CD14-positive monocyte (primary cell): ENCODE measurements around the gene FLCN. TPM values are rescaled to one million over a fixed set of nuclear protein-coding genes. Genes with fewer than 3 reads are reported as not detected.

Experiments
- DNase-seq, 3 donors: peaks; one replicate each; pipeline ENCODE4 v3.0.0-alpha.2; 2011 to 2022
- H2AFZ ChIP-seq: 2 replicates; pipeline ENCODE4 v1.6.0; 2012; ENCODE audit warnings: mild to moderate bottlenecking, low read depth, low read length, inconsistent platforms; ENCODE audit not compliant: insufficient read depth, poor library complexity, severe bottlenecking
- H3K27ac ChIP-seq, 2 donors: 1 replicate in 1 of 2; 2 replicates in 1 of 2; pipeline ENCODE4 v1.5.1; 2012 to 2013; ENCODE audit warnings: low read length in 2 of 2, control low read depth in 1 of 2, inconsistent platforms in 1 of 2, low read depth in 1 of 2, mild to moderate bottlenecking in 1 of 2
- H3K27me3 ChIP-seq, 2 donors: one replicate each; pipeline versions ENCODE4 v1.6.0 to v1.6.1; 2011 to 2013; ENCODE audit warnings: low read length in 2 of 2; ENCODE audit not compliant: control insufficient read depth in 2 of 2, insufficient read depth in 2 of 2
- H3K36me3 ChIP-seq, 2 donors: replicated peaks in 1 of 2; 1 replicate in 1 of 2; 2 replicates in 1 of 2; pipeline versions ENCODE4 v1.5.1 to v1.6.1; 2012 to 2013; ENCODE audit warnings: low read length in 2 of 2, control low read depth in 1 of 2, inconsistent platforms in 1 of 2, mild to moderate bottlenecking in 1 of 2; ENCODE audit not compliant: insufficient read depth in 2 of 2, control insufficient read depth in 1 of 2
- H3K4me1 ChIP-seq, 2 donors: 1 replicate in 1 of 2; 2 replicates in 1 of 2; pipeline versions ENCODE4 v1.5.1 to v1.6.1; 2012 to 2013; ENCODE audit warnings: low read length in 2 of 2, control low read depth in 1 of 2, inconsistent platforms in 1 of 2, mild to moderate bottlenecking in 1 of 2, moderate library complexity in 1 of 2; ENCODE audit not compliant: insufficient read depth in 2 of 2, control insufficient read depth in 1 of 2
- H3K4me2 ChIP-seq: replicated peaks from 2 replicates; pipeline ENCODE3; 2012; ENCODE audit warnings: low read length, moderate library complexity, mild to moderate bottlenecking; ENCODE audit not compliant: poor library complexity, severe bottlenecking; ENCODE audit errors: extremely low read depth
- H3K4me3 ChIP-seq, 3 experiments: fragments of 200-600 bp in 1 of 3; sonication (generic) in 1 of 3; replicated peaks in 1 of 3; 1 replicate in 2 of 3; 2 replicates in 1 of 3; pipeline ENCODE4 v1.5.1; 2011 to 2013; ENCODE audit warnings: low read length in 3 of 3, mild to moderate bottlenecking in 3 of 3, control low read depth in 2 of 3, low read depth in 2 of 3, inconsistent platforms in 1 of 3, moderate library complexity in 1 of 3
- H3K79me2 ChIP-seq: 2 replicates; pipeline ENCODE4 v1.6.0; 2012; ENCODE audit warnings: mild to moderate bottlenecking, control low read depth, inconsistent platforms, low read length, moderate library complexity; ENCODE audit not compliant: insufficient read depth
- H3K9ac ChIP-seq: 2 replicates; pipeline ENCODE4 v1.6.0; 2017; ENCODE audit warnings: low read length, mild to moderate bottlenecking; ENCODE audit not compliant: insufficient read depth, poor library complexity, severe bottlenecking
- H3K9me3 ChIP-seq, 2 donors: replicated peaks in 1 of 2; 1 replicate in 1 of 2; 2 replicates in 1 of 2; pipeline versions ENCODE4 v1.5.1 to v1.6.1; 2012 to 2013; ENCODE audit warnings: low read length in 2 of 2, control low read depth in 1 of 2; ENCODE audit not compliant: control insufficient read depth in 1 of 2, insufficient read depth in 1 of 2
- H4K20me1 ChIP-seq: 2 replicates; pipeline ENCODE4 v1.6.0; 2012; ENCODE audit warnings: mild to moderate bottlenecking, low read length, control low read depth, moderate library complexity; ENCODE audit not compliant: insufficient read depth
- H3K27ac Mint-ChIP-seq, 7 donors: one replicate each; pipeline ENCODE4 v1.8.0; 2020; ENCODE audit warnings: mild to moderate bottlenecking in 7 of 7, mixed read lengths in 7 of 7, moderate library complexity in 6 of 7, inconsistent platforms in 2 of 7
- H3K27me3 Mint-ChIP-seq, 3 donors: one replicate each; pipeline ENCODE4 v1.8.0; 2021 to 2022; ENCODE audit warnings: low read depth in 3 of 3, mild to moderate bottlenecking in 3 of 3, mixed read lengths in 3 of 3, moderate library complexity in 3 of 3, inconsistent platforms in 1 of 3
- H3K36me3 Mint-ChIP-seq, 2 donors: one replicate each; pipeline ENCODE4 v1.8.0; 2020; ENCODE audit warnings: mixed read lengths in 2 of 2, inconsistent platforms in 1 of 2, mild to moderate bottlenecking in 1 of 2
- H3K4me1 Mint-ChIP-seq: one replicate; pipeline ENCODE4 v1.8.0; 2020; ENCODE audit warnings: mild to moderate bottlenecking, mixed read lengths
- H3K4me3 Mint-ChIP-seq, 2 donors: one replicate each; pipeline ENCODE4 v1.8.0; 2020; ENCODE audit warnings: mild to moderate bottlenecking in 2 of 2, mixed read lengths in 2 of 2, moderate library complexity in 1 of 2
- H3K9me3 Mint-ChIP-seq, 7 donors: one replicate each; pipeline ENCODE4 v1.8.0; 2020 to 2022; ENCODE audit warnings: mixed read lengths in 7 of 7, mild to moderate bottlenecking in 6 of 7, moderate library complexity in 6 of 7, inconsistent platforms in 2 of 7
- WGBS: methylation state at CpG from one replicate; pipeline ENCODE4 v1.1.5; 2013; ENCODE audit warnings: missing lambda C conversion rate; ENCODE audit not compliant: insufficient coverage; 5-methylcytosine and 5-hydroxymethylcytosine counted together
- intact Hi-C, 2 donors: fragments of 100-400 bp; cut with micrococcal nuclease; formaldehyde crosslinking; loops; one replicate each; pipeline versions ENCODE4 v1.15.0 to v1.15.1; 2023
- polyA plus RNA-seq, 3 donors: library from polyadenylated mRNA; depleted of rRNA in 1 of 3; unstranded in 2 of 3; stranded (reverse) in 1 of 3; fragments of 300-500 nt in 2 of 3; fragments of >200 nt in 1 of 3; fragmentation: Illumina TruSeq in 2 of 3; gene quantifications; 1 replicate in 2 of 3; 2 replicates in 1 of 3; pipeline ENCODE4 v1.2.3, GENCODE V29; 2012 to 2021
- TF ChIP-seq, protein P1 (sequence below): fragments of 200-600 bp; IDR thresholded peaks from one replicate; pipeline ENCODE4 v1.8.0; 2022; ENCODE audit warnings: antibody characterized with exemption, mild to moderate bottlenecking

FLCN gene
- polyA plus RNA-seq, 3 donors = 5.8 to 46.9 (median 8.0) TPM

DNA sequence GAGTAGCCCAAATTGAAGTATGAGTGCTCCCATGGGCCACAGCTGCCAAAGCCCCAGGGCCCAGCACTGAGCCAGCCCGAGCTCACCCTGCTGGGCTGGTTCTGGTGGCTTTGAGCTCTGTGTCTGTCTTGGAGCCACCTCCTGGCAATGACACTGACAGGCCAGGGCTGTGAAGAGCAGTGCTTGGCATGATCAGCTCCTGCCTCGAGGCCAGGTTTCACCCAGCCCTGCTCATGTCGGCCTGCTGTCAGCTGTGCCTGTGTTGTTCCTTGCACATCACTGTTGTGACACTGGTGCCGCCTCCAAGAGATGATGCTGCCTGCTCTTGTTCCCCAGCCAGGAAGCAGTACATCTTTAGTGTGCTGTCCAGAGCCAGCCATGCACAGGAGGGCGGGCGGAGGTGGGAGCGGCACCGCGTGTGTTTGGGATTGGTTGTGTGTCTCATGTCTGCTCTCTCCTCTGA is 56.8 kb downstream of the FLCN start:
- TF ChIP-seq, protein P1, sequence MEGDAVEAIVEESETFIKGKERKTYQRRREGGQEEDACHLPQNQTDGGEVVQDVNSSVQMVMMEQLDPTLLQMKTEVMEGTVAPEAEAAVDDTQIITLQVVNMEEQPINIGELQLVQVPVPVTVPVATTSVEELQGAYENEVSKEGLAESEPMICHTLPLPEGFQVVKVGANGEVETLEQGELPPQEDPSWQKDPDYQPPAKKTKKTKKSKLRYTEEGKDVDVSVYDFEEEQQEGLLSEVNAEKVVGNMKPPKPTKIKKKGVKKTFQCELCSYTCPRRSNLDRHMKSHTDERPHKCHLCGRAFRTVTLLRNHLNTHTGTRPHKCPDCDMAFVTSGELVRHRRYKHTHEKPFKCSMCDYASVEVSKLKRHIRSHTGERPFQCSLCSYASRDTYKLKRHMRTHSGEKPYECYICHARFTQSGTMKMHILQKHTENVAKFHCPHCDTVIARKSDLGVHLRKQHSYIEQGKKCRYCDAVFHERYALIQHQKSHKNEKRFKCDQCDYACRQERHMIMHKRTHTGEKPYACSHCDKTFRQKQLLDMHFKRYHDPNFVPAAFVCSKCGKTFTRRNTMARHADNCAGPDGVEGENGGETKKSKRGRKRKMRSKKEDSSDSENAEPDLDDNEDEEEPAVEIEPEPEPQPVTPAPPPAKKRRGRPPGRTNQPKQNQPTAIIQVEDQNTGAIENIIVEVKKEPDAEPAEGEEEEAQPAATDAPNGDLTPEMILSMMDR = no peak
- H3K9ac ChIP-seq = no peak overlapping the region
- no peak overlapping the region for H3K4me2 ChIP-seq
- H3K4me1 ChIP-seq = peaks cover 24% of the 10 kb centered on the region in 2 donors
- no peaks in the 10 kb centered on the region for H4K20me1 ChIP-seq
- no peak overlapping the region for H3K27ac ChIP-seq
- no peaks in the 10 kb centered on the region for H3K79me2 ChIP-seq
- no peak overlapping the region for H2AFZ ChIP-seq
- Mint-ChIP-seq H3K36me3 (peaks cover 63 to 93% of the 10 kb centered on the region in 2 donors), H3K27ac (no peak overlapping the region), H3K4me3 (no peak overlapping the region), H3K9me3 (no peaks in the 10 kb centered on the region), H3K4me1 (peaks cover 29% of the 10 kb centered on the region), H3K27me3 (peaks cover 0 to 3% (median 0%) of the 10 kb centered on the region in 3 donors)
- H3K36me3 ChIP-seq = peaks cover 62 to 92% of the 10 kb centered on the region in 2 donors
- no peak overlapping the region for H3K4me3 ChIP-seq
- WGBS = 99% methylated on average over 6 of the region's 9 CpGs
- no peak for DNase-seq
- intact Hi-C loops = no loop called here
- H3K9me3 ChIP-seq = no peaks in the 10 kb centered on the region
- no peaks in the 10 kb centered on the region for H3K27me3 ChIP-seq

DNA sequence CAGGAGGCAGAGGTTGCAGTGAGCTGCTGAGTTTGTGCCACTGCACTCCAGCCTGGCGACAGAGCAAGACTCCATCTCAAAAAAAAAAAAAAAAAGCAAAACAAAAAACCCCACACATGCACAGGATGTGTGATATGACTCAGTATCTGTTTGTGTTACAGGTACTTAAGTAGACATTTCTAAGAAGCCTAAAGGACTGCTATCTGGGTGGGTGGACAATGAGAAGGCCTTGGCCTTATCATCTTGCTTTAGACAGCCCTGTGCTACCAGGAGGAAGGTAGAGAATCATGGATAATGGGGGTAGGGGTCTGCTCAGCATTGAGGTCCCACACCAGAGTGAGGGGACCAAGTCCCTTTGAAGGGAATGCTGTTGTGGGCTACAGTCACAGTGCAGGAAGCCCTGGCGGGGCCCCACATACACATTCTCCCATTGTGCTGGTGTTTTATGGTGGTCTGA is 57.6 kb downstream of the FLCN start:
- no peaks in the 10 kb centered on the region for H3K27me3 ChIP-seq
- no peak overlapping the region for H3K4me3 ChIP-seq
- no peaks in the 10 kb centered on the region for H3K9me3 Mint-ChIP-seq
- no peak for DNase-seq
- TF ChIP-seq, protein P1 = no peak
- H3K36me3 Mint-ChIP-seq = peaks cover 62 to 95% of the 10 kb centered on the region in 2 donors
- H3K27ac ChIP-seq = no peak overlapping the region
- H3K9ac ChIP-seq = no peak overlapping the region
- H3K79me2 ChIP-seq = no peaks in the 10 kb centered on the region
- H3K27ac Mint-ChIP-seq = peak overlapping the region in 2 of 7 donors; percentile 42 to 46
- peaks cover 17% of the 10 kb centered on the region in 2 donors for H3K4me1 ChIP-seq
- intact Hi-C loops = no loop called here
- H3K27me3 Mint-ChIP-seq = peaks cover 0 to 3% (median 0%) of the 10 kb centered on the region in 3 donors
- peaks cover 24% of the 10 kb centered on the region for H3K4me1 Mint-ChIP-seq
- WGBS = no CpG with 5 or more reads among the region's 2 CpGs
- H3K4me2 ChIP-seq = no peak overlapping the region
- H3K36me3 ChIP-seq = peaks cover 64 to 99% of the 10 kb centered on the region in 2 donors
- H3K9me3 ChIP-seq = no peaks in the 10 kb centered on the region
- H3K4me3 Mint-ChIP-seq = no peak overlapping the region
- no peaks in the 10 kb centered on the region for H4K20me1 ChIP-seq
- no peak overlapping the region for H2AFZ ChIP-seq
